Measurements from ENCODE around the gene PDE6A. TPM values are rescaled to one million over a fixed set of nuclear protein-coding genes. Genes with fewer than 3 reads are reported as not detected.
"Not testable (repeated sequence)": the region's sequence is repeated elsewhere in the genome, so short reads cannot be mapped to it uniquely, and the experiment has no call there.

Gene PDE6A
- total RNA-seq, 2 donors from 2014 or later, result not detected

- Histone ChIP-seq H3K27ac (no peak overlapping the region), H3K9me3 (no peaks in the 10 kb centered on the region), H3K4me1 (no peaks in the 10 kb centered on the region), H3K27me3 (no peaks in the 10 kb centered on the region), H3K36me3 (replicated peaks in 1 of 2; ENCODE audit: insufficient read depth in 1 of 2, low read depth in 2 of 2) (no peaks in the 10 kb centered on the region), H3K4me3 (no peak overlapping the region)
- DNase-seq (no peak), ATAC-seq (no peak)
- intact Hi-C loops (cut with DNase I), result no loop called here
- 85 to 86% methylated on average over 6 of the region's 6 CpGs for WGBS, 2 donors
- no peak for TF ChIP-seq CTCF (IDR thresholded peaks at IDR 0.05)
- no peak for TF ChIP-seq POLR2A (IDR thresholded peaks at IDR 0.05)
Observed at GRCh38 chr5:149886692-149887470, 57.7 kb downstream of the PDE6A start.

GRCh38 chr5:149886060-149886459 is 58.5 kb downstream of the PDE6A start:
- Histone ChIP-seq H3K4me1 (no peaks in the 10 kb centered on the region), H3K27me3 (no peaks in the 10 kb centered on the region), H3K4me3 (no peak overlapping the region), H3K9me3 (no peaks in the 10 kb centered on the region), H3K36me3 (replicated peaks in 1 of 2; ENCODE audit: insufficient read depth in 1 of 2, low read depth in 2 of 2) (no peaks in the 10 kb centered on the region), H3K27ac (no peak overlapping the region)
- DNase-seq, result no peak
- 89% methylated on average over 7 of the region's 7 CpGs for WGBS, 2 donors
- ATAC-seq, result no peak
- TF ChIP-seq CTCF (IDR thresholded peaks at IDR 0.05), result no peak
- no peak for TF ChIP-seq POLR2A (IDR thresholded peaks at IDR 0.05)
- intact Hi-C loops (cut with DNase I), result no loop called here

GRCh38 chr5:149885513-149885912 is 59.1 kb downstream of the PDE6A start:
- H3K27me3 ChIP-seq, result no peaks in the 10 kb centered on the region
- H3K4me3 ChIP-seq, result no peak overlapping the region
- DNase-seq (no peak), ATAC-seq (no peak)
- no peak for TF ChIP-seq CTCF (IDR thresholded peaks at IDR 0.05)
- no peak for TF ChIP-seq POLR2A (IDR thresholded peaks at IDR 0.05)
- 68 to 79% methylated on average over 2 of the region's 2 CpGs for WGBS, 2 donors
- H3K27ac ChIP-seq, result no peak overlapping the region
- H3K36me3 ChIP-seq (replicated peaks in 1 of 2; ENCODE audit: insufficient read depth in 1 of 2, low read depth in 2 of 2), result no peaks in the 10 kb centered on the region
- intact Hi-C loops (cut with DNase I), result no loop called here
- H3K4me1 ChIP-seq, result no peaks in the 10 kb centered on the region
- no peaks in the 10 kb centered on the region for H3K9me3 ChIP-seq

- H3K27me3 ChIP-seq, result no peaks in the 10 kb centered on the region
- H3K4me3 ChIP-seq, result no peak overlapping the region
- ATAC-seq (no peak), DNase-seq (no peak)
- H3K4me1 ChIP-seq, result no peaks in the 10 kb centered on the region
- no peaks in the 10 kb centered on the region for H3K36me3 ChIP-seq (replicated peaks in 1 of 2; ENCODE audit: insufficient read depth in 1 of 2, low read depth in 2 of 2)
- intact Hi-C loops (cut with DNase I), result no loop called here
- 82 to 86% methylated on average over 2 of the region's 2 CpGs for WGBS, 2 donors
- no peak overlapping the region for H3K27ac ChIP-seq
- TF ChIP-seq POLR2A (IDR thresholded peaks at IDR 0.05) (no peak), CTCF (IDR thresholded peaks at IDR 0.05) (no peak)
- H3K9me3 ChIP-seq, result no peaks in the 10 kb centered on the region
Observed at GRCh38 chr5:149883550-149883949, 61.0 kb downstream of the PDE6A start.

GRCh38 chr5:149882633-149883032 is 62.0 kb downstream of the PDE6A start:
- H3K4me1 ChIP-seq; H3K27ac ChIP-seq; H3K36me3 ChIP-seq (replicated peaks in 1 of 2; ENCODE audit: insufficient read depth in 1 of 2, low read depth in 2 of 2); H3K9me3 ChIP-seq; H3K27me3 ChIP-seq; H3K4me3 ChIP-seq; ATAC-seq; DNase-seq; intact Hi-C loops (cut with DNase I): not testable (repeated sequence)
- 83 to 90% methylated on average over 10 of the region's 10 CpGs for WGBS, 2 donors
